ENCODE data around the gene SHCBP1L.

DNA sequence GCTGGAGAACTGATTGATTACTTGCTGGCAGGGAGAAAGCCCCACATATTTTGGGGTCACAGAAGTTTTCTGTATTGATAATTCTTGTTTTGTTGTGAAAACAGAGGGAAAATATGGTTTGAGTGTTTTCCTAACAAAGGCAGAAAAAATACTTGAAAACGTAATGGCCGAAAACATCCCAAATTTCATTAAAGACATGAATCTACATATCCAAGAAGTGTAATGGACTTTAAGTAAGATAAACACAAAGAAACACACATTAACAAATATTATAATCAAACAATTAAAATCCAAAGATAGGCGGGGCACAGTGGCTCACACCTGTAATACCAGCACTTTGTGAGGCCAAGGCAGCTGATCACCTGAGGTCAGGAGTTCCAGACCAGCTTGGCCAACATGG, 39.6 kb downstream of the SHCBP1L start:
- TF ChIP-seq, protein P1, sequence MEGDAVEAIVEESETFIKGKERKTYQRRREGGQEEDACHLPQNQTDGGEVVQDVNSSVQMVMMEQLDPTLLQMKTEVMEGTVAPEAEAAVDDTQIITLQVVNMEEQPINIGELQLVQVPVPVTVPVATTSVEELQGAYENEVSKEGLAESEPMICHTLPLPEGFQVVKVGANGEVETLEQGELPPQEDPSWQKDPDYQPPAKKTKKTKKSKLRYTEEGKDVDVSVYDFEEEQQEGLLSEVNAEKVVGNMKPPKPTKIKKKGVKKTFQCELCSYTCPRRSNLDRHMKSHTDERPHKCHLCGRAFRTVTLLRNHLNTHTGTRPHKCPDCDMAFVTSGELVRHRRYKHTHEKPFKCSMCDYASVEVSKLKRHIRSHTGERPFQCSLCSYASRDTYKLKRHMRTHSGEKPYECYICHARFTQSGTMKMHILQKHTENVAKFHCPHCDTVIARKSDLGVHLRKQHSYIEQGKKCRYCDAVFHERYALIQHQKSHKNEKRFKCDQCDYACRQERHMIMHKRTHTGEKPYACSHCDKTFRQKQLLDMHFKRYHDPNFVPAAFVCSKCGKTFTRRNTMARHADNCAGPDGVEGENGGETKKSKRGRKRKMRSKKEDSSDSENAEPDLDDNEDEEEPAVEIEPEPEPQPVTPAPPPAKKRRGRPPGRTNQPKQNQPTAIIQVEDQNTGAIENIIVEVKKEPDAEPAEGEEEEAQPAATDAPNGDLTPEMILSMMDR (IDR thresholded peaks at IDR 0.05), result no peak
- TF ChIP-seq EZH2phosphoT487 (IDR thresholded peaks at IDR 0.05) (no peak), EZH2 (IDR thresholded peaks at IDR 0.05) (no peak)

Measured in neural progenitor cell (in vitro differentiated cells).